ENCODE measurements around the gene TNIK. TPM values are rescaled to one million over a fixed set of nuclear protein-coding genes. Genes with fewer than 3 reads are reported as not detected.

The TNIK gene
- total and polyA plus RNA-seq, 4 donors: 3.7 to 9.8 (median 5.2) TPM

GRCh38 chr3:171204942-171205341 lies 255.3 kb downstream of the TNIK start:
- H3K4me3 ChIP-seq (ENCODE audit: low read depth in 1 of 3, low read length in 3 of 3): no peak overlapping the region
- no peaks in the 10 kb centered on the region for H3K9me3 ChIP-seq (ENCODE audit: control insufficient read depth in 4 of 4, low read length in 3 of 4)
- no peaks in the 10 kb centered on the region for H3K27me3 ChIP-seq (ENCODE audit: control insufficient read depth in 4 of 4, insufficient read depth in 4 of 4, low read length in 3 of 4)
- H3K27ac ChIP-seq (ENCODE audit: low read depth in 1 of 2, low read length in 2 of 2): no peak overlapping the region
- no peak for DNase-seq (ENCODE audit: low spot score)
- 92% methylated on average over 1 of the region's 1 CpG for WGBS
- TF ChIP-seq ZBTB33 (IDR thresholded peaks at IDR 0.05): no peak
- TF ChIP-seq YY1 (IDR thresholded peaks at IDR 0.05): no peak
- no peak for TF ChIP-seq EGR1 (IDR thresholded peaks at IDR 0.05; ENCODE audit: low read depth in 2 of 2)
- no peak for TF ChIP-seq CTCF (IDR thresholded peaks at IDR 0.05; ENCODE audit: low read depth, low read length, missing input control)
- TF ChIP-seq TAF1 (conservative IDR thresholded peaks at IDR 0.05): no peak
- TF ChIP-seq FOXA2 (IDR thresholded peaks at IDR 0.05): no peak
- no peak for TF ChIP-seq NR2F2 (IDR thresholded peaks at IDR 0.05)
- TF ChIP-seq GABPA (IDR thresholded peaks at IDR 0.05 in 1 of 2, conservative IDR thresholded peaks at IDR 0.05 in 1 of 2): no peak
- TF ChIP-seq RXRA (IDR thresholded peaks at IDR 0.05): no peak
- TF ChIP-seq HNF4G (IDR thresholded peaks at IDR 0.05): no peak
- no peak for TF ChIP-seq MAX (IDR thresholded peaks at IDR 0.05)
- TF ChIP-seq SP1 (IDR thresholded peaks at IDR 0.05): no peak
- TF ChIP-seq ATF3 (IDR thresholded peaks at IDR 0.05): no peak
- no peak for TF ChIP-seq REST (IDR thresholded peaks at IDR 0.05)
- no peak for TF ChIP-seq HNF4A (conservative IDR thresholded peaks at IDR 0.05)
- TF ChIP-seq JUND (IDR thresholded peaks at IDR 0.05): no peak
- TF ChIP-seq RAD21 (IDR thresholded peaks at IDR 0.05): no peak
- no peak for TF ChIP-seq FOXA1 (IDR thresholded peaks at IDR 0.05)
- H3K36me3 ChIP-seq (ENCODE audit: control insufficient read depth in 4 of 4, insufficient read depth in 3 of 4, low read depth in 1 of 4, low read length in 3 of 4): no peaks in the 10 kb centered on the region
- no peaks in the 10 kb centered on the region for H3K4me1 ChIP-seq (ENCODE audit: control insufficient read depth in 4 of 4, insufficient read depth in 4 of 4, low read length in 3 of 4)
- no peak overlapping the region for H3K9ac ChIP-seq (ENCODE audit: low read depth in 1 of 2, low read length in 2 of 2)
